GM18951 (cell line): Measurements from ENCODE around the gene PSMB5.
"Not testable (repeated sequence)": the region's sequence is repeated elsewhere in the genome, so short reads cannot be mapped to it uniquely, and the experiment has no call there.

Experiments used
- POLR2A ChIP-seq: IDR thresholded peaks from 4 replicates; pipeline ENCODE4 v1.6.1; 2011; ENCODE audit warnings: mild to moderate bottlenecking; ENCODE audit not compliant: insufficient read length, insufficient read depth; ENCODE audit errors: extremely low read depth
- in situ Hi-C: fragments of 300-500 bp; cut with MboI; formaldehyde crosslinking; loops from one replicate; pipeline ENCODE4 v1.12.0; 2022; ENCODE audit warnings: low sequenced_read_pairs, mixed read lengths, inconsistent platforms; ENCODE audit not compliant: unreplicated experiment

Gene PSMB5

DNA sequence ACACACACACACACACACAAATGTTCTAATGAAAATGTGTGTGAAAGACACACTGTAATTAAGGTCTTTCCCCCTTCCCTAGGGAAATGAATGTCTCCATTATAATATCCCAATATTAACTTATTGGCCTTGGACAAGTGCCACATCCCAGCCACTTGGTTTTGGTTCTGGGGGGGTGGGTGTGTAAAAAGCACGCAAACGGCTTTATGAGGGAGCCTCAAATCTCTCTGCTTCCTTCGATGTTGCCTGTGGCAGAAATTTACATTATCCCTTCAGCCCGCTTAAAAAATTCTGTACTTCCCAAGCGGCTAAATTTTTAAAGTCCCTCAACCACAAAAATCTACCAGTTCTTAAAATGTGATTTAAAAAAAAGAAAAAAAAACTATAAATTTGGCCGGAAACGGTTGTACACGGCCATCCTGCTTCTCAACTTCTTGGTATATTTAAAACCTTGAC is 25.2 kb downstream of the PSMB5 start:
- in situ Hi-C loops, result no loop called here
- TF ChIP-seq POLR2A, result no peak

DNA sequence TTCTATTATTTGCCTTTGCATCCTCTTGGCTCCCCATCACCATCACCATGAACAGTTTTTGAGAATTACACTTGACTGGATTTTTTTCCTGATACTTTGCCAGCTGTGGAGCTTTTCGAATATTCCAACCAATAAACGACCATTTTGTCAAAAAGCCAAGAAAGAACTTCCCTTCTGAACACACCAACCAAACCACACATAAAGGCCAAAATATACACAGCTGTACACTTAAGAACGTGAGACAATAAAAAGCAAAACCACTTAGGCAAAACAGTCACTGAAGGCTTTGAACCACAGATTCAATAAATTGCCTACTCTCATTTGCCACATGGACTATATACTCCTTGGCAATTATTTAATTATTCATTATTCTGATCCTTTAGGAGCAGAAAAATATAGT is 25.9 kb downstream of the PSMB5 start:
- in situ Hi-C loops, result no loop called here
- TF ChIP-seq POLR2A, result no peak

DNA sequence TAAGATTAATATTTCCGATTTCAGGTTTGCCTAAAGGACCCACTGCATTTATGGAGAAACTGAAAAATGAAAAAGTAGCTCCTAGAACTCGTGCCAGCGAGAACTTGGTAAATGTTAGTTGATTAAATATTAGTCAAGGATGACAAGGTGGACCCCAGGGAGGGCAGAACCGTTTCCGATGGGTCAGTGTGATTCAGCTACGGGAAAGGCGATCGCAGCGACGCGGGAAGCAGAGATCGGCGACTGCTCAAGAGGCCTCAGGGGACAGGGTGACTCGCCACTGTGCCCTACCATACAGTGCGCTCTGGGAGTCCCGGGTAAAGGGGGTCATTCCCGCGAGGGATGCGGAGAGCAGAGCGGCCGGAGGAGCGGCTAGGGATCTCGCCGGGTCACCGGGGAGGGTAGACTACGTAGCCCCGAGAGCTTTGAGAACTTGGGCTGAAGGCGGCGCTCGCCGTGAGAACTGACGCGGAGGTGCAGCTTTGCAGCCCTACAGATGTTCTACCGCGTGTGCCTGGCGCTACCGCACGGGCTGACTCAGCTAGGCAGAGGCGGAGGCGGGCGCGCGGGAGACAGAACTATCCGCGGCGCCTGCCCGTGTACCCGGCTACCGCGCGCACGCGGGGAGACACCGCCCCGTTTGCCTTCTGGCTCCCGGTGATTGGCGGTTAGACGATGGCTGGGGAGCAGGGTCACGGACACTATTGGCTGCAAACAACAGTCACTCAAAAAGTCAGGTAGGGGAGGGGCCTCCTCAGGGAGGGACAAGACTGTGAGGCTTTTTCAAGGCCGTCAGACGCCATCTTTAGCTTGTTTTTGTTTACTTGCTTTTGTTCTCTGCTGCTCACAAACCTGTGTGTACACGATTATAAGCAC is 27.9 kb downstream of the PSMB5 start:
- TF ChIP-seq POLR2A, result peak; percentile 97
- in situ Hi-C loops, result no loop called here

DNA sequence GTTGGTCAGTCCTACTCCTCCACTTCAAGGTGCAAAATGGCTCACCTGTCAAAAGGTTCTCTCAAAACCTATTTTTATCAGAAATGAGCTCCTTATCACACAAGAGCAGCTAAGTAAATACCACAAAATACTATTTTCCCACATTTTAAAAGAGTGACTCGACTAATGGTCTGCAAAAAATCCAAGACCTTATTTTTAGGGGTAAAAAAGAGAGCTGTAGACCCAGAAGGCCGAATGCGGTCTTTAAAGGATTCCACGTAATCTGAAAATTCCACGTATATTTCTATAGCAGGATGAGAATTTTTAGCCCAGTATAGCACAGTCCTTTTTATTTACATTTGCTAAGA is 28.5 kb downstream of the PSMB5 start:
- no peak for TF ChIP-seq POLR2A
- in situ Hi-C loops, result no loop called here

DNA sequence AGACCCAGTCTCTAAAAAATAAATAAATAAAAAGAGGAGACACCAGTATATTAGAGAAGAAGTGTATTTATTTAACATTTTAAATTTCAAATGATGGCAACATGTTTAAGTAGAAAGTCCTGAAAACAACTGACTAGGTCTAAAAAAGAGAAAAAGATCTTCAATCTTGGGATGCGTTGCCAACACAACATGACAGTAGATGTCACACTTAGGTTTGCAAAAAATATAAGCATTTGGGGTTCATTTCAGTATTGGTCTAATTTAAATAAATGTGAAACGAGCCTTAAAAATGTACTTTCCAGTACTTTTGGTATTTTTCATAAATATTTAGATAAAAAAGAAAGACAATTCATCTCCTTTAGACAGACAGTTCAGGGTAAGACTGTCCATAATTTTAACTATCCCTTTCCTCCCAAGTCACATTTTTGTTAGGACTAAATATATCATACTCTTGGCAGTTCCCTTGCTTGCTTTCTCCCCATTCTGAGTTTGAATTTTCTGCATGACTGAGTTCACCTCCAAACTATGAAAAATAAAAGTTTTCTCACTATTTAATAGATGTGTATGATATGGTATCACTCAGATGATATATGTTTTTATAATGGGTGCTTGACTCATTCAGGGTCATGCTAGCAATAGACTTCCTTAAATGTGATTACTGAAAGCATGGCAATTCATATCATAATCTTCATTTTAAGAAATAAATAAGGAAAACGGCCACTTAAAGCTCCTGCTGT is 29.1 kb downstream of the PSMB5 start:
- no peak for TF ChIP-seq POLR2A
- in situ Hi-C loops, result no loop called here

DNA sequence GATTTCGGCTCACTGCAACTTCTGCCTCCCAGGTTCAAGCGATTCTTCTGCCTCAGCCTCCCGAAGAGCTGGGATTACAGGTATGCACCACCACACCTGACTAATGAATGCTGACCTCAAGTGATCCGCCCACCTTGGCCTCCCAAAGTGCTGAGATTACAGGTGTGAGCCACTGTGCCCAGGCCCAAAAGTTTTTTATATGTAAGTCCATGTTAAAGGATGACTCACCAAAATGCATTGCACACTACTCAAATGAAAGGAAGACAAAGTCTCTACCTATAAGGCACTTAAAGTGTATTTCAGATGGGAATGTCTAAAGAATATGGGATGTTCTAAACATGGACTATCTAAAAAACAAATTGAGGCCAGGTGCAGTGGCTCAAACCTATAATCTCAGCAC is 30.4 kb downstream of the PSMB5 start:
- in situ Hi-C loops, result not testable (repeated sequence)

DNA sequence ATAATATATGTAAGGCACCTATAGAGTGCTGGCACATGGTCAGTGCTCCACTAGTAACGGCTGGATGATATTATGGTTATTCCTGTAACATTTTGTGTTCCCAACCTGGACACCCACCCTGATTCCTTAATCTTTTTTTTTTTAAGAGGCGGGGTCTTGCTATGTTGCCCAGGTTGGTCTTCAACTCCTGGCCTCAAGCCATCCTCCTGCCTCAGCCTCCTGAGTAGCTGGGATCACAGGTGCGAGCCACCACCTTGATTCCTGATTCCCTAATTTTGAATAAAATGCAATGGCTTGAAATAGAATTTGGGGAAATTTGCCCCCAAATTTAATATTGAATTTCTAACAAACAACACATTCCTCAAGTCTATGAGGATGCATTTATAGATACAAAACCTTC is 32.1 kb downstream of the PSMB5 start:
- in situ Hi-C loops, result no loop called here
- no peak for TF ChIP-seq POLR2A

DNA sequence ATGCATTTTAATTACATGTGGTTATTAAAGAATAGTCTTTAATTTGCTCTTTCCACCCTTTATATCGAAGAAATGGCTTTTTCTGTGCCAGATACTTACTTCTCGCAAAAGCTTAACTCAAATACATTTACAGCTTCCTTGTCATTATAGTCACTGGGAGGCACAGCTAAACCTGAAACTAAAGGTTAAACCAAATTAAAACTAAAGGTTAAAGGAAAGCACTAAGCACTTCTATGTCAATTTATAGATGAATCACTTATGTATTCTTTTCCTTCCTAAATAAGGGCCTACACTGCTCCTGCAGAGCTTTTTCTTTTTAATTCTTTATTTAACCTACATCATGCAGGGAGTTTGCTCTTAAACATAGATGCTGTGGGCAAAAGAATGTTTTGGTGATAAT is 33.8 kb downstream of the PSMB5 start:
- in situ Hi-C loops, result no loop called here
- TF ChIP-seq POLR2A, result no peak

DNA sequence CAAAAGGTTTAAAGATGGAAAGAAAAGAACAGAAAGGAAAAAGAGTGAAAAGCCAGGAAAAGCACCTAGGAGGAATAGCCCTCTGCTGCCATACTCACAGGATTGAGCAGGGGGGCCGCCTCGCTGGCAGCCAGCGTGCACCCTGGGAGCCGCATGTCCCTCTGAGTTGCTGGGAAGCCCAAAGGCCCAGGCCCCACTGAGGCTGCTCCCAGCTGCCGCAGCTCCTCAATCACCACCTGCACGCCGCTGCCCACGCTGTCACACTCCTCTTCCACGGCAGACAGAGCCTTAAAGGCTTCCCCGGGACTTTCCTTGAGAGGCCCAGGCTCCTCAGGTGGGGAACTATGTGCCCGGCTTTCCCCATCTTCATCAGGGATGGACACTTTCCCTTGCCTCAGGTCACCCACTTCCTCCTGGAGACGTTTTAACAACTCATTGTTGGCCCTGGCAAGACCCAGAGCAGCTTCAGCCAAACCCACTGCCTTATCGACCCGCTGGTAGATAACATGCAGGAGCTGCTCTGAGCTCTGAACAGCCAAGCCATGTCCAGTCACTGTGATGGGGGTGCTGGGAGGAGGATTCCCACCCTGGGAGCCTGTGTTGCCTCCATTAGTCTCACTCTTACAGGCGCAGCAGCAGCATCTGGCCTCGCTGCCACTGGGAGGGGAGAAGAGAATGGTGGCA is 36.2 kb downstream of the PSMB5 start:
- no peak for TF ChIP-seq POLR2A
- in situ Hi-C loops, result no loop called here

DNA sequence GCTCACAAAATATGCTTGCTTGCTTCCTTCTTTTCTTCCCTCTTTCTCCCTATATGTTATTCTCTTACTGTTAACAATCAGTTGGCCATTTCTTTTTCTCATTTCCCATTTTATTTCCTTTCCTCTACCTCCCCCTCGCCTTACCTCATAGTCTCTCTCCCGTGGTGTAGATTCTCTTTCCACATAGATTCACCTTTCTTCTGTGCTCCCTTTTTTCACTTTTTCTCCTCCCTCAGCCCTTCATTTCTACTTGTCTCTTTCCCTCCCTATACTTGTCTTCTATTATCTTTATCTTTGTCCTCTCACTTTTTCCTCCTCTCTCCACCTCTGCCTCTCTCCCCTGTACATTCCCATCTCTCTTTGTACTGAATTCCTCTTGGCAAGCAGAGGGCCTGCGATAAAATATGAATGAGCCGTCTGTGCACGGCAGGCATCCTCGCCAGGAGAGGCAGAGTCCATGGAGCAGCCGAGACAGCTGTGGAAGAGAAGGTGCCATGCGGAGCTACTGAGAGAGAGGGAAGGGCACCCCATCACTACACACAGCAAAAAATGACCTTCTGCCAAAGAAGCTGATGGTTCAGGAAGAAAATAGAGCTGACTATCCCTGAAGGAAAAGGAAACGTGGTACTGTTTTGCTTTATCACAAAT is 36.9 kb downstream of the PSMB5 start:
- TF ChIP-seq POLR2A, result no peak
- in situ Hi-C loops, result no loop called here

DNA sequence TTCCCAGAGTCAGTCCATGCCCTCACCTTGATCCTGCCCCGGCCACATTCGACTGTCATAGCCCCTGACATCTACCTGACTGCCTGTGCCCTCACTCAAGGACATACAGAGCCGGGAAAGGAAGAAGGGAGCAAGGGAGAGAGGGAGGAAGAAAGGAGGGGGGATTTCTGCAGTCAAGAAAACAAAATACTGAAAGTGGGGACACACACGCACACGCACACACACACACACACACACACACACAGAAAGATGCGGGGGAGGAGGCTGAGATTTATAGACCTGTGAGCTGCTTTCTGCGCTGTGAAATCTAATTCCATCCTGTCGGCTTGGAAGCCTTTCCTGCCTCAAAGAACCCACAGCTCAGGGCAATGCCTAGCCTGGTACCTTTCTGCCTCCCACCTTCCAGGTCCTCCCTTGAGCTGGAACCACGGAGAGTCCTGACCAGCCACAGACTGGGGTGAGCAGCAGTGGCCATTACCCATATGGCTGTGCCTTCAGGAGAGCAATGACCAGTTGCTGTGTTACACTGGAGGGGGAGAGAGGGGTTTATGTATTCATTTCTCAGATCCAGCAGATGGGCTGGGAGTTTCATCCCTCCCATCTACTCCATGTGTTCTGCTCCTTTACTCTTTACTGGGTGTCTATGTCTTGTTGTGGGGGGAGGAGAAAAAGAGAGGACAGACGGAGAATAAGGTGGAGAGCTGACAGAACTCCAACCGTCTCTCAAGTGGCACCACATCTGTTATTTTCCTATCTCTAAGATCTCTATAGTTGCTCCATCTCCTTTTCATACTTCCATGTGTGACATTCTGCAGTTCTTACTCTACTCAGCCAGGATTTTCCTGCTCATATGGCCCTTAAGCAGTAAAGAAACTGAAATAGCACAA is 37.7 kb downstream of the PSMB5 start:
- in situ Hi-C loops, result no loop called here
- no peak for TF ChIP-seq POLR2A

DNA sequence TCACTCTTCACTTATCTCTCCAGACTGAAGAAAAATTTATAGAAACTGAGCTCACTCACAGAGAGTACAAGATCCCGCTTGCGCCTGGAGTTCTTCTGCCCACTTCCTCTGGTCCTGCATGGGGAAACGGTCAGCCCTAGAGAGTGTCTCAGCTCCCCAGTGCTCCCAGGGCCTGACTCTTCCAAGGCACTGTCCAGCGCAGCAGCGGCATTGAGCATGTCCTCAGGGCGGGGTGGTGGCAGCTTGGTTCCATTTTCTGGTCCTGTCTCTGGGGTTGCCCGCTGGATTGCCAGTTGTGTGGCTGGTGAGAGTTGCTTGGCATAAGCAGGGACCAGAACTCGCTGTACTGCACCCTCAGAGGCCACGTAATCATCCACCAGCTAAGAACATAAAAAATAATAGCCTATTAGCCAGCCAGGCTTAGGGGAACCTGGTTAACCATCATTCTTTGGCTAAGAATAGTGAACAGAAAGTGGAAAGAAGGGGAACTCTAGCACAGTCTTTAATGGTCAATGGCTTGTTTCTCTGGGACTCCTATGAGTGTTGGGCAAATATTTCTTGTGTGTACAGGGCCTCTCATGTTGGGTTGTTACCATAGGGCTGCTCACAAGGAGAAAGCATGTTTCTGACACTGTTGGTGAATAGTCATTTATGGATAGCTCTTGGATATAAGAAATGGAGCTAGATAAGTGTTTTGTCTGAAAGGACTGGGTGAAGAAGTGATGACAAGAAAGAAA is 38.6 kb downstream of the PSMB5 start:
- TF ChIP-seq POLR2A, result no peak
- in situ Hi-C loops, result no loop called here

DNA sequence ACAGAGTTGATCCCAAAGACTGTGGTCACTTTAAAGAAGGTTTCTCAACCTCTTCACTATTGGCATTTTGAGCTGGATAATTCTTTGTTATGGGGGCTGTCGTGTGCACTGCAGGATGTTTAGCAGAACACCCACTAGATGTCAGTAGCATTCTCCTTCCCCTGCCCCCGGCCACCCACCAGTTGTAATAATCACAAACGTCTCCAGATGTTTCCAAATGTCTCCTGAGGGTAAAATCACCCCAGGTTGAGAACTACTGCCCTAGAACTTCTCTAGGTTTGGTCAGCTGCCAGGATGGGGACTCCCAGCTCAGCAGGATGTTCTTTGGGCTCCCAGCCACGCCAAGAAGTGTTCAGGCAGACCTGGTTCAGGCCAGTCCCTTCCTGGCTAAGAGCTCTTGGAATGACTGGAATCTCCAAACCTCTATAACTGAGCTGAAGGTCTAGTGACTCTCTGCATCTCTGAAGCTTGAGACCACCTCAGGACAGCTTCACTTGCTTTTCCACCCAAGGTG is 39.9 kb downstream of the PSMB5 start:
- no peak for TF ChIP-seq POLR2A
- in situ Hi-C loops, result loop anchor here (5.0 kb wide), 1 partner anchor 57 kb away; no protein-coding TSS in a partner anchor
